ENCODE data around the gene EPHA4.

DNA sequence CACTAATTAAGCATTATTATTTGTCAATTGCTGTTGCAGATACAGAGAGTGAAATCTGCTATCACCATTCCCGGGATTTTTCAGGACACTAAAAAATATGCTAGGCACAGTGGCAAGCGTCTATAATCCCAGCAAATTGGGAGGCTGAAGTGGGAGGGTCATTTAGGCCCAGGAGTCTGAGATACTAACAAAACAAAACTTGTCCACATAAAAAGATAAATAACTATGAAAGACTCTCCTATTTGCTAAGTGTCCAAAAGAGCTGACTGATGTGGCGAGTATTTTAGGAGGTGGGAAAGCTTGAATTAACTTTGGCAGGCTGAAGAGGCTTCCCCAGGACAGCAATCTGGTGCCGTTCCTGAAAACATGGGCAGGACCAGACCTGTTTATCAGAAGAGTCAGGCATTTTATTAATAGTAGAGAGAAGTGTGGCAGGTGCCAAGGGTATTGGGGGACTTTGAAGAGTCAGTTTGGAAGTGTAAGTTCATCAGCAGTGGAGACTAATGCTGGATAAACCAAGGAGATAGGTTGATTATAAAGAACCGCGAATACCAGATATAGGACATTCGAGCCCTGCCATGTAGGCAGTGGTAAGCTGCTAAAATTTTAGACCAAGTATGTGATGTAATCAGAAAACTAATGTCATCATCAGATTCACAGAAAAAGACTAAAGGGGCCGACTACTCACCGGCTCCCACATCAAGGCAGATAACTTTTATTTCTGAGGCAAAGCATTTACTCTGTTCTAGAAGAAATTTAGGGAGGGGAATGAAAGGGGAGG lies 201.8 kb downstream of the EPHA4 start:
- TF ChIP-seq, protein P1, sequence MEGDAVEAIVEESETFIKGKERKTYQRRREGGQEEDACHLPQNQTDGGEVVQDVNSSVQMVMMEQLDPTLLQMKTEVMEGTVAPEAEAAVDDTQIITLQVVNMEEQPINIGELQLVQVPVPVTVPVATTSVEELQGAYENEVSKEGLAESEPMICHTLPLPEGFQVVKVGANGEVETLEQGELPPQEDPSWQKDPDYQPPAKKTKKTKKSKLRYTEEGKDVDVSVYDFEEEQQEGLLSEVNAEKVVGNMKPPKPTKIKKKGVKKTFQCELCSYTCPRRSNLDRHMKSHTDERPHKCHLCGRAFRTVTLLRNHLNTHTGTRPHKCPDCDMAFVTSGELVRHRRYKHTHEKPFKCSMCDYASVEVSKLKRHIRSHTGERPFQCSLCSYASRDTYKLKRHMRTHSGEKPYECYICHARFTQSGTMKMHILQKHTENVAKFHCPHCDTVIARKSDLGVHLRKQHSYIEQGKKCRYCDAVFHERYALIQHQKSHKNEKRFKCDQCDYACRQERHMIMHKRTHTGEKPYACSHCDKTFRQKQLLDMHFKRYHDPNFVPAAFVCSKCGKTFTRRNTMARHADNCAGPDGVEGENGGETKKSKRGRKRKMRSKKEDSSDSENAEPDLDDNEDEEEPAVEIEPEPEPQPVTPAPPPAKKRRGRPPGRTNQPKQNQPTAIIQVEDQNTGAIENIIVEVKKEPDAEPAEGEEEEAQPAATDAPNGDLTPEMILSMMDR (IDR thresholded peaks at IDR 0.05), result no peak
- TF ChIP-seq POLR2A (IDR thresholded peaks at IDR 0.05) (no peak), POLR2AphosphoS5 (IDR thresholded peaks at IDR 0.05; ENCODE audit: insufficient read depth in 1 of 2, low read depth in 1 of 2) (no peak)

All from vagina (tissue), 2 donors.